Stimulated activated CD8-positive, alpha-beta memory T cell treated with anti-CD3 and anti-CD28 coated beads, Interleukin-15, amount 100 ng/mL, for 1 hour (primary cell): ENCODE data around the gene C1QTNF7.
A peak's percentile ranks its signal among the peaks of the same experiment; 100 is the strongest.

Experiments
- DNase-seq: peaks from one replicate; pipeline ENCODE4 v3.0.0-alpha.2; 2020; ENCODE audit warnings: low read depth

Gene C1QTNF7, protein sequence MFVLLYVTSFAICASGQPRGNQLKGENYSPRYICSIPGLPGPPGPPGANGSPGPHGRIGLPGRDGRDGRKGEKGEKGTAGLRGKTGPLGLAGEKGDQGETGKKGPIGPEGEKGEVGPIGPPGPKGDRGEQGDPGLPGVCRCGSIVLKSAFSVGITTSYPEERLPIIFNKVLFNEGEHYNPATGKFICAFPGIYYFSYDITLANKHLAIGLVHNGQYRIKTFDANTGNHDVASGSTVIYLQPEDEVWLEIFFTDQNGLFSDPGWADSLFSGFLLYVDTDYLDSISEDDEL

DNA sequence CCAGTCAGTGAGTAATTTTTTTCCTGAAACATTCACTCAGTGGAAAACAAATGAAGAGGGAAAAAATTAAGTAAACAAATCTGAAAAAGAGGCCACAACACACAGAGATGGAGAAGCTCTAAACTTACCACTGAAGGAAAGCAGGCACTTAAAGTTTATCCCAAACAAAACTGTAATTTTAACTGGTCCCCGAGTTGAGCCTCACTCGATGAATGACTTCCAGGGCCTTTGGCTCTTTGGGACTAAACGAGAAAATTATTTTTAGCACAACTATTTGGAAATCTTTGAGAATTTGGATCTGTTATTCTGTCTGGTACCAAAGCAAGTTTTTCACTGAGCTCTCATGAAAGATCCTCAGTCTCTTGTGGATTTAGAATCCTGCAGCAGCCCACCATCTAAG lies at the start of gene C1QTNF7:
C1QTNF7 (plus strand) TSS at position 333 of the 400 bp plus-strand sequence. CDS start 7,711 bp downstream, outside the sequence.
- no peak for DNase-seq

DNA sequence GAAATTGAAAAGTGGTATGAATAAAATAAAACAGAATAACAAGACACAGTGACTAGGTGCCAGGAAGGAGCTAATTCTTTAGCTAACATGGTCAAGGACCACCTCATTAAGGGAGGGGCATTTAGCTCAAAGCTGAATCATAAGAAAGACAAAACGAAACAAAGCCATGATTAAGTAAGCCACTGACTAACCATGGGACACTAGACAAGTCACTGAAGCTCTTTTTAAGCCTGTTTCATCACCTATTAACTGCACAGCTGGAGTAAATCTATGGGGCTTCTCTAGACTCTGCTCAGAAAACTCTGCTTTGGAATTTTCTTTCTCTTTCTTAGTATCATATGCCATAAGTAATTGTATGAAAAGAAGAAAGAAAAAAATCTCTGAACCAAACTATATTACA lies 49.8 kb upstream of the C1QTNF7 start:
- DNase-seq, result no peak

DNA sequence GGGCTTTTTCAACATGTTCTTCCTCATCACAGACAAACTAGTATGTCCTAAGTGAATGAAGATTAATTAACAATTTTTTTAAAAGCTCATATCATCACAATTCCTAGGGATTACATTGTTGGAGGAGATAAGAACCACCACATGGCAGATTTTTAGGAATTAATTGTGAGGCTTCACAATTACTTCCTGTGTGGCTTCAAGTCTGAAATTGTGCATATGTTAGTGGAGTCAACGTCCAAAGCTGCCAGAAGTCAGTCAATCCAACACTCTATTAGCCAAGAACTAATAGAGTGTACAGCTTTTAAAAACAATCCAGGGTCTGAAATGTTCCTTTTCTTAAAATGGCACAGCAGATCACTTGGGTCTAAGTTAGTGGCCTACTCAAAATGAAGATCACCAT lies 49.3 kb upstream of the C1QTNF7 start:
- no peak for DNase-seq

DNA sequence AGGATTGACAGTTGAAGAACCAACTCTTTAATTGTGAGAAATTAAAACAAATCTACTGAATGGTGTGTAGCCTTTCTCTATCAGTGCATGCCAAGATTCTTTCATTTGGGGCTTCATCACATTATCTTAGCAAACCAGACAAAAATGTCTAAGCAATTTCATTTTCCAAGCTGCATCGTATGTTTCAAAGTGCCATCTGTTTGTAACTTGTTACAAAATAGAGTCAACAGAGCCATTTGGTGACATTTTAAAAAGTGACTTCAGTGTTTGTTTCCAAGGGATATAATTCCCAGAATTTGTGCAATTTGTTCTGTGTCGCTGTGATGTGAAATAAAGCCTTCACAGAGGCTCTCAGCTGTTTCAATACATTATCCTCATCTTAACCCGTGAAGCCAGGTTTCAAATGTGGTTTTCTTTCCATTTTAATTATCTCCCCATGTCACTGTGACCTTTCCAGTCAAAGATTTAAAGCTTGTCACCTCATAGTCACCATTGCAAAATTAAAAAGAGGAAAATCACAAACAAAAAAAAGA lies 46.0 kb upstream of the C1QTNF7 start:
- DNase-seq, result no peak

DNA sequence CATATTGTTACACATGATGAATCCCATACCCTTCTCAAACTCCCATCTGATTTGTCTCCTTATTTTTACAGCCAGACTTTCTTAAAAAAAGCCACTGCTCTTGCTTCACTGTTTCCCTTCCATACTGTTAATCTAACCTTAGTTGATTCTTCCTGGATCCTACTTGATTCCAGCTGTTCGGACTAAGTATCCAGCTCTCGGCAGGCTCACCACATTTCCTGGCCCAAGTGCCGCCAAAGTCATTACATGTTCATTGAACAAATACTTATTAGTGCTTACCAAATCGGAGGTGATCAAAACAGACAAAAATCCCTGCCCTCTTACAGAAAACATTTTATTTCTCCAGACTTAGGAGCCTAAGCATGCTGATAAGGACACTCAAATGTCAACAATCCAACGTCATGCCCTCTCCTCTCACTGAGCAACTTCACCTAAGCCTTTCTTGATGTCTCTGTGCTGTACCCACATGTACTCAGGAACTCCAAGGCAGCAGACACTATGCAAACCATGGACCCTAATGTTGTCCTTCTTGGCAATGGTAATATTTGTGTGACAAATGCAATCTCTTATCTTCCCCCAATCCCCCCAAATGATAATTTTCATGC lies 45.1 kb upstream of the C1QTNF7 start:
- no peak for DNase-seq

DNA sequence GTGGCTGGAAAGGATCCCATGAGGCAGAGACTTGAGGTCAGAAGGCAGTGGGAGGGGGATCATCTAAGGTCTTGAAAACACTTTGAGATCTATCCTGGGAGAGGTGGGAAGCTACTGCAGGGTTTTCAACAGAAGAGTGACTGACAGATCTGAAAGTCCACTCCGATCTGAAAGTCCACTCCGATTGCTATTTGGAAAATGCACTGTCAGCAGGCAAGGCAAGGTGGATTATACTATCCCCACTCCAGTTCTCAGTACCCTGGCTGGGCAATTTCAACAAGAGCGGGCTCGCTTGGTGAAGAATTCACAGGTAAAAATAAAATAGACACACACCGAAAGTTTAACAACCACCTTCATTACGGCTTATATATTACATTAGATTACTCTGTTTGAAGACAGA lies 42.3 kb upstream of the C1QTNF7 start:
- no peak for DNase-seq

DNA sequence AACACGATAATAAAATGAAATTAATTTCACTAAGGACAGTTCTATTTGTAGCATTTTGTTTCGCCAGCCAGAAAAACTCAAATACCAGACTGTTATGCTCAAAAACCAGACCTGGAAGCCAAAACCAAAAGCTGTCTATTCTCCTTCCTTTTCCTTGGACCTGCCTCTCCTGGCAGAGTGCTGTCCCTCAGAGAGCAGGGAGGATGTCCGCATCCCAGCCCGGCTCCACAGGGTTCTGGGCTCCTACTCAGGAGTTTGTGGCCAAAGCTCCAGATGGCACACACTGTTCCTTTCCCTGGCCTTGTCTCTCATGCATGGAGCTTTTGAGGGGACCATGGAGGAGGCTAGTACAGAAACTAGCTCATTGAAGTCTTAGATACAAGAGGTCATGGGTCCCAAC lies 41.9 kb upstream of the C1QTNF7 start:
- DNase-seq, result no peak

DNA sequence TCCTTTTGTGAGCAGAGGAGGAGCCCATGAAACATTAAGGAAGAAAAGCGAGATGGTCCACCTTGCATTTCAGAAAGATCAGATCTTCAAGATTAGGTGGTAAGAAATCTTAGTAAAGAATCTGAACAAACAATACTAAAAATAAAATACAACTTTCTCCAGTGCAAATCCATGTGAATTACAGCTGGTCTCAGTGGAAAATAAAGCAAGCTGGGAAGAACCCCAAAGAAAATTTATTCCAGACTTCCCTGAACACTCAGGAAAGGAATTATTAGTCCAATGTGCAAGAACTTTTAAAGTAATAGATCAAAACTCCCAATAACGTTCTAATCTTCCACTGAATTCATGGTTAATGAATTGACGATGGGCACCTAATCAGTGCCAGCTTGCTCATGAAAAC lies 37.3 kb upstream of the C1QTNF7 start:
- no peak for DNase-seq

DNA sequence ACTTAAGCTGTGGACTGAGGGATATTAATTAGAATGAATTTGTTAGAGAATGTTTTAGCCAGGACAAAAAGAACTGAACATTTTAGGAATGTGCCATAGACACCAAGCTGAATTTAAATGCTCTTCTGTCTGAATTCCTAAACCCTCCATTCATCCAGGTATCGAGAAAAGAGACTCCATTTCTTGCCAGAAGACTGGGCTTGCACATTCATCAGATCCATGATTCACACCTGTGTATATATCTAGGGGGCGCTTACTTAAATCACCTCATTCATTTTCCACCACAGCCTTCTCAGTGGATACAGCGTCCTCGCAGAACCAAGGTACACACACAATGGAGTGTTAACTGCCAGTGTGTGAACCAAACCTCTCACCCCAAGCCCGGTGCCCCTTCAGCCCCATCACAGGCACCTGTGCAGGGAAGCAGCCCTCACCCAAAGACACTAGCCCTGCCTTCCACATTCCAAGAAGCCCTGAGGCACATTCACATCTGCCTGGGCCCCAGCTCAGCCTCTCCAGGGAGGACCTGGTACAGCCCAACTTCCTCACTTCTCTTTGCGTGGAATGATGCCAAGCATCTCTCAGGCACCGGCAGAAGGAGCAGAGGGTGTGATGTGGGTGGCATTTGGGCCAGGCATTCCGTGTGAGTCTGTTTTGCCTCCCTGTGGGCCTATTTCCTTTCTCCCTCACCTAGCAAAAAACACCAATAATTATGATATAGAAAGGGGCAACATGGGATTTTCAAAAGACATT lies 35.6 kb upstream of the C1QTNF7 start:
- no peak for DNase-seq

DNA sequence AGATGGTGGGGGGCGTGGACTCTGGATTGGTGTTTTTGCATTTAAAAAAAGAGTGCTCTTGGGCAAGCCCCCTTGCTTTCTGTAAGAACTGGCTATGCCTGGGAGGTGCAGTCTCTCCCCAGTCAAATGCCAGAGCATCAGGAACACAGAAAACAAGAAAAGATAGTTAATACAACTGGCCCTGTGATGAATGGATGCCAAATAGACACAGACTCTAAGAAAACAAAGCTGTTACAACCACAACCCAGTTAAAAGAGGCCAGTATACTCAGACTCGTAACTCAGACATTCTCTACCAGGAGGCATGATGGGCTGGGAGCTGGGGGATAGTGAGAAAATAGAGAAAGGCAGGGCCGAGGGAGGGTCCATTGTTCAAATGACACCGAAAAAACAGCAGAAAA lies 32.5 kb upstream of the C1QTNF7 start:
- no peak for DNase-seq

DNA sequence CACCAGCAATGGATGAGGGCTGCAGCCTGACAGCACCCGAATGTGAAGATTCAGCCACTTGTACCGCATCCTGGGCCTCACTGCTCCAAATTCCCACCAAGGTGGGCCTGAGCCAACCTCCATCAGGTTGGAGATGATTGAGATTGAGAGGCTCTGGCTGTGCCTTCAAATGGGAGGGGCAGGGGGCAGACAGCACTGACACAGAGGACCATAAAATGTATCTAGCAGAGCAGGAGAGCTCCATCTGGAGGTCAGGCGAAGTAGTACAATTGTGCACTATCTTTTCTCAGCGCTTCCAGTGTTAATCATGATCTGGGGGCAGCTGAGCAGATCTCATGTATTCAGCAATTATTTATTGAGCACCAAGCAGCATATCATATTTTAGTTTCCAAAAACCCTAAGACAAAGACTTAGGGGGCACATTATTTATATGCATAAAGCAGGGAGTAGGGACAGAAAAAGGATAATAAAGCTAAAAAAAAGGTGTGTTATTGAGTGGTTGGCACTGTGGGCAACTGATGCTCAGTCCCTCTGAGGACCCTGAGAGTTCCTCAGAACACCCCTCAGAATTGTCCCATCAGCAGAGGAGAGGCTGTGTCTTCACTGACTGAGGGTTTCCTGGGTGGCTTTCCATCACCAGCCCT lies 31.6 kb upstream of the C1QTNF7 start:
- DNase-seq, result peak; percentile 29

DNA sequence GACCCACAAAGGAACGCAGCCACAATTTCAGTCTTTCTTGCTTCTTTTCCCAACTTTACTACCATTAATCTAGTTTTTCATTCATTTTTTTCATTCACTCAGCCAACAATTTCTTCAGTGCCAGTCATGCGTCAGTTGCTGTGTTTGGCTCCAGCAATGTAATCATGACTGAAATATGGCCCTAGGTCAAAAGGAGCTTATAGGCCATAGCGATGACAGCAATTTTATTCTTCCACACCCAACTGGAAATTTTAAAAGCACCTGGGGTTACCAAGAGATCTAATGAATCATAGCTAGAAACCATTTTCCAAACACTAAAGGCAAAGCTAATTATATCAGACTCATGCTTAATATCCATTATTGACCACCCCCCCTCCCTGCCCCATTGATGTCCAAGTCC lies 29.8 kb upstream of the C1QTNF7 start:
- no peak for DNase-seq

DNA sequence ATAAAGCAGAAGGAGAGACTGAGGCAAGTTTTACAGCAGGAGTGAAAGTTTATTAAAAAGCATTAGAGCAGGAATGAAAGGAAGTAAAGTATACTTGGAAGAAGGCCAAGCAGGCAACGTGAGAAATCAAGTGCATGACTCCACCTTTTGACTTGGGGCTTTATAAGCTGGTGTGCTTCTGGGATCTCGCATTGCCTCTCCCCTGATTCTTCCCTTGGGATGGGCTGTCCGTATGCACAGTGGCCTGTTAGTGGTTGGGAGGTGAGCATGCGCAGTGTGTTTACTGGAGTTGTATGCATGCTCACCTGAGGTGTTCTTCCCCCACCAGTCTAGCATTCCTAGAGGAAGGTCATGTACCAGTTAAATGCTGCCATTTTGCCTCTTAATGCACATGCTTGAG lies 29.1 kb upstream of the C1QTNF7 start:
- no peak for DNase-seq

DNA sequence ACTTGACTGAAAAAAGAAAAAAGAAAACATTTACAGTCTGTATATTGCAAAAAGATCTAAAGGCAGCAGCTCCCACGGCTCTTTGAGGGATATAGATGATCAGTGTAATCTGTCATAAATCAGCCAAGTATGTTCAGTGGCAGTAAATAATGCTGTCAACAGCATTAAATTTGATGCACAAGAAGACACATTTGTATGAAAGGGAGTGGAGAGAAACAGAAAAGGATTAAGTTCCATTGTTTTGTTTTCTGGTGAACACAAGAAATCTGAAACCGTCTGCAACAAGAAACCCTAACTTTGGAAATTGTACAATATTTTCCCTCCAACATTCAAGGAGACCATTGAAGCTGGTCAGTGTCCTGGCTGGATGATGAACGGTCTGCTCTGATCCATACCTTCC lies 27.6 kb upstream of the C1QTNF7 start:
- no peak for DNase-seq

DNA sequence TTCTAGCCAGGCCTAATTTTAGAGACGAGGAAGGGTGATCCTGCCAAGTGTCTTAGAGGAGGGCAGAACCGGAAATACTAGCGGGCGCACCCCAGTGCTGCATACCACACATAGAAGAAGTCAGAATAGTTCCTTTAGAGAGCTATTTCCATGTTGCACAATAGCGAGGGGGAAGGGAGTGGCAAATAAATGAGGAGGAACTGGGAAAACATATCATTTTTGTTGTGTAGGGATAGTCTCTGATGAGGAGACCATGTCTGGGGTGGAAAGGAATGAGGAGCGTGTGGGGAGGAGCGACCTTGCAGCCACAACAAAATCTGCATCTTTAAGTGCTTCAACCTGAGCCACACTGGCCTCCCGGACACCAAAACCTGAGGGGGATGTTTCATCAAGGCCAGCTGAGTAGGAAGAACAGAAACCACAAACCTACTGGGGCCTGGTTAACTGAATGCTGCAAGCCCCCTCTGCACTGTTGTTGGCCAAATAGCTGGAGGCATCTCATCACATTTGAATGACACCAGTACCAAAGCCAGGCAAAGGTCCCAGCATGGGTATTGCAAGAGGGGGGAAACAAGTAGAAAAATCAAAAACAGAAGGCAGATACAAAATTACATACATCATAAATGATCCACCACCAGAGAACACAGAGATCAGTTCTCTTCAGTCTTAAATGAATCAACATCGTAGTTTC lies 26.7 kb upstream of the C1QTNF7 start:
- DNase-seq, result peak; percentile 7

DNA sequence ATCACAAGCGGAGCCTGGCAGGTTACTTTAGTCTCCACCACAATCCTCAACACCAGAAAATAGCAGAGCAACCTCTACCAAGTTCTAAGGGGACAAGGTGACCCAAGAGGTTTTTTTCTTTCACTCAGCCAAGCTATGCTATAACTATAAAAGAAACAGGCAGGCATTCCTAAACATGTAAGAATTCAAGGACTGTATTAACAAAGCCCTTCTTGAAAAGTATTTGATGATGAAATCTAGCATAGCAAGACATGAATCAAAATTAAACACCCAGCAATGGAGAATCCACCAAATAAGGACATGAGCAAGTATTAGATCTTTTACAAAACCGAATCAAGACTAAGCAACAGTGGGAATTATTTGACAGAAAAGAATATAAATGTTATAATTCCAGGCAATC lies 25.7 kb upstream of the C1QTNF7 start:
- DNase-seq, result no peak

DNA sequence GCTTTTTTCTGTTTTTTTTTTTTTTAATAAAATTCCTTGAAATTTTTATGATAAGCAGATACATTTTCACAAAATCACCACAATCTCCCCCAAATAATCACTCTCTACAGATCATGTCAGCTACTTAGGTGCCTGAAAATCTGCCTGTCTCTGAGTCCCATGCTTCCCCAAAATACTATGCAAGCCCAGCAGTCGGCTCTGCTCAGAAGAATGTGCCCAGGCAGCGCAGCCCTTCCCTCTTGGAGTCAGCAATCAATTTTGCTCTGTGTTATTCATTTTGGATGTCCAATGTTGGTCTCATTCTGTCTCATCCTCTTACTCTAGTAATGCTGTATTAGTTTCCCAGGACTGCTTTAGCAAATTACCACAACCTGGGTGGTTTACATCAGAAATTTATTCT lies 24.9 kb upstream of the C1QTNF7 start:
- DNase-seq, result no peak

DNA sequence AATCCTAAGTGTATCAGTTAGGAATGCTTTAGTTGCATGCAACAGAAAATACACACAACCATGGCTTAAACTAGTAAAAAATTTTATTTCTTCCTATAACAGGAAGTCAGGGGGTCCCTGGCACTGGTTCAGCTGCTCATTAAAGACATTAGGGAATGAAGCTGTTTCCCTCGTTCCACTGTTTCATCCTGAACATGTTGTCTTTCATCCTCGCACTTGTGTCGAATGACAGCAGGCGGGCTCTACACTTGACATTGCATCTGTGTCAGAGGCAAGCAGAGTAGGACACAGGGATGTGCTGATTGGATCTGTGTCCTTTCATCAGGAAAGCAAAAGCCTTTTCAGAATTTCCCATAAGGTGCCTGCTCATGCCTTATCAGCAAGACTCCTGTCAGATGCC lies 22.8 kb upstream of the C1QTNF7 start:
- no peak for DNase-seq

DNA sequence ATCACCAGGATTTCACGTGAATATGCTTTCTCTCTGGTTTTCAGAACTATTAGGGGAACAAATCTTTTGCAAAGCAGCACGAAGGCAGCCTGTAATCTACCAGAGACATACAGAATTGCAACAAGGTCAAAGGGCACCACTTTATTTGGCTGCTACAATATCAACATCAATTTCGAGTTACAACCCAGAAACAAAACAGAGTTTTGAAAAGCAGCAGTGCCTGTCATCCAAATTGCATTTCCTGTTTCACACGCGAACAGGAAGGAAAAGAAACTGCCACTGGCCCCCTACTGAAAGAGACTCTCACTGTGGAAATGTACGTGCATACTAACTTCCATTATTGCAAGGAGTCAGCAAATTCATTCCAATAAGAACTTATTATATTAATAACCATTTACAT lies 17.1 kb upstream of the C1QTNF7 start:
- DNase-seq, result no peak

DNA sequence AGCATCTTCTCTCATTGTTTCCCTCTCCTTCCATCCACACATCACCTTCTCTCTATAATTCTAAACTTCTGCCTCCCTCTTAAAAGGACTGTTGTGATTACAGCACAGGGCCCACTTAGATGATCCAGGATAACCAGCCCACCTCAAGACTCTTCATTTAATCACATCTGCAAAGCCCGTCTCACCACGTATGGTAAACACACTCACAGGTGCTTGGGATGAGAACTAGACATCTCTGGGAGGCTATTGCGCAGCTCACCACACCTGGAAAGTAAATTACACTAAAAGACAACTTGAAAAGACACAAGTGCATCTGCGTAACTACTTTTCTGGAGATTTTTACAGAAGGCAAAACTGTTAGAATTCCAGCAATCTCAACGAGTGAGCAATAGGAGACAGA lies 15.4 kb upstream of the C1QTNF7 start:
- no peak for DNase-seq

DNA sequence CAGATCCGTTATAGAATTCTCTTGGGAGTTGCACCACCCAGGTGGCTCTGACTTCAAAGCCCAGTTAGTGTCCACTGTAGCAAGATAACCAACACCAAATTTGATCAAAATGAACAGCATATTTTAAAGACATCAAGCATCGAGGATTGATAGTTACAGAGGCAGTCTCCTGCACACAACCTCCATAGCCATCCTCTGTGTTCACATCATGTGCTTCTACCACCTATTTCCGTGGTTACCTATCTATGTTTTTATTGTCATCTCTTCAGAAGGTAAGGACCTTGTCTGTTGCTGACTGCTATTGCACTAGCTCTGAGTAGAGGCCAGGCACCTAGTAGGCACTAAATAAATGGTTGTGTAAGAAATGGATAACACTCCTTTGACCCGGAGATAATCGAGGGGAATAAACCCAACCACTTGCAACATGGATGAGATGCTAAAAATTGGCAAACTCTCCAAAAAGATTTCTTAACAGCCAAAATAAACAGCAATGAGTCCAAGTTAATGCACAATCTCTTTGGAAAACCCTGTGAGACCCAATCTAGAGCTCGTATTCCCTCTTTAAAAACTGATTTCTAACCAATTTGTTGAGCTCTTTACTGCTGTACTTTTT lies 14.7 kb upstream of the C1QTNF7 start:
- DNase-seq, result no peak

DNA sequence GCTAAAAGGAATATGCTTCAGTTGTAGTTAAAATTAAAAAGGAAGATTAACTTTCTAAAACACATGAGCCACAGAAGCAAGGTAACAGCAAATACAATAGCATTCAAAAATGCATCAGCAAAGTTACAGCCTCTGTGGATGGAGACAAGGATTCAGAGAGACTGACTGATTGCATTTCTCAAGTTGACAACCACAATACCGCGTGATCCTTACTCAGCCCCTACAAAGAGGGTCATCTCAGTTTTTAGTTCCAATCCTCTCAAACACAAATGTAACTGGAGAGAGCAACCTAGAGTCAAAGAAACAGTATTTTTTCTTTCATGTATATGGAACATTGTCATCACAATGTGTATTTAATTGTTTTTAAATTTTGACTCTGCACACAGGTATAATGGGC lies 14.2 kb upstream of the C1QTNF7 start:
- DNase-seq, result no peak
